GM10266 (cell line): ENCODE data around the gene CCDC134.

Source experiments
- DNase-seq: peaks from one replicate; pipeline ENCODE4 v3.0.0; 2012; ENCODE audit errors: extremely low spot score
- TF ChIP-seq, protein P1 (sequence below): IDR thresholded peaks from 2 replicates; pipeline ENCODE4 v1.5.1; 2012; ENCODE audit warnings: mild to moderate bottlenecking, low read depth; ENCODE audit not compliant: control insufficient read depth, insufficient read depth; ENCODE audit errors: missing control alignments

The CCDC134 gene

DNA sequence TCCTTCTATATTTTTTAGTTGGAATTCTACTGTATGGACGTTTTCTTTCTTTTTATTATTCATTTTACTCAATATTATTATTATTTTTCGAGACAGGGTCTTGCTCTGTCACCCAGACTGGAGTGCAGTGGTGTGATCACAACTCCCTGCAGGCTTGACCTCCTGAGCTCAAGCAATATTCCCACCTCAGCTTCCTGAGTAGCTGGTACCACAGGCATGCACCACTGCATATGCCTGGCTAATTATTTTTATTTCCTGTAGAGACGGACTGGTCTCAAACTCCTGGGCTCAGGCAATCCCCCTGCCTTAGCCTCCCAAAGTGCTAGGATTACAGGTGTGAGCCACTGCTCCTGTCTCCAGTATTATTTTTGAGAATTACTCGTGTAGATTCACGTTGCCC is 34.0 kb upstream of the CCDC134 start:
- DNase-seq: no peak
- TF ChIP-seq, protein P1, sequence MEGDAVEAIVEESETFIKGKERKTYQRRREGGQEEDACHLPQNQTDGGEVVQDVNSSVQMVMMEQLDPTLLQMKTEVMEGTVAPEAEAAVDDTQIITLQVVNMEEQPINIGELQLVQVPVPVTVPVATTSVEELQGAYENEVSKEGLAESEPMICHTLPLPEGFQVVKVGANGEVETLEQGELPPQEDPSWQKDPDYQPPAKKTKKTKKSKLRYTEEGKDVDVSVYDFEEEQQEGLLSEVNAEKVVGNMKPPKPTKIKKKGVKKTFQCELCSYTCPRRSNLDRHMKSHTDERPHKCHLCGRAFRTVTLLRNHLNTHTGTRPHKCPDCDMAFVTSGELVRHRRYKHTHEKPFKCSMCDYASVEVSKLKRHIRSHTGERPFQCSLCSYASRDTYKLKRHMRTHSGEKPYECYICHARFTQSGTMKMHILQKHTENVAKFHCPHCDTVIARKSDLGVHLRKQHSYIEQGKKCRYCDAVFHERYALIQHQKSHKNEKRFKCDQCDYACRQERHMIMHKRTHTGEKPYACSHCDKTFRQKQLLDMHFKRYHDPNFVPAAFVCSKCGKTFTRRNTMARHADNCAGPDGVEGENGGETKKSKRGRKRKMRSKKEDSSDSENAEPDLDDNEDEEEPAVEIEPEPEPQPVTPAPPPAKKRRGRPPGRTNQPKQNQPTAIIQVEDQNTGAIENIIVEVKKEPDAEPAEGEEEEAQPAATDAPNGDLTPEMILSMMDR: no peak

GRCh38 chr22:41768430-41768829 is 32.0 kb upstream of the CCDC134 start:
- TF ChIP-seq, protein P1: no peak
- DNase-seq: no peak

DNA sequence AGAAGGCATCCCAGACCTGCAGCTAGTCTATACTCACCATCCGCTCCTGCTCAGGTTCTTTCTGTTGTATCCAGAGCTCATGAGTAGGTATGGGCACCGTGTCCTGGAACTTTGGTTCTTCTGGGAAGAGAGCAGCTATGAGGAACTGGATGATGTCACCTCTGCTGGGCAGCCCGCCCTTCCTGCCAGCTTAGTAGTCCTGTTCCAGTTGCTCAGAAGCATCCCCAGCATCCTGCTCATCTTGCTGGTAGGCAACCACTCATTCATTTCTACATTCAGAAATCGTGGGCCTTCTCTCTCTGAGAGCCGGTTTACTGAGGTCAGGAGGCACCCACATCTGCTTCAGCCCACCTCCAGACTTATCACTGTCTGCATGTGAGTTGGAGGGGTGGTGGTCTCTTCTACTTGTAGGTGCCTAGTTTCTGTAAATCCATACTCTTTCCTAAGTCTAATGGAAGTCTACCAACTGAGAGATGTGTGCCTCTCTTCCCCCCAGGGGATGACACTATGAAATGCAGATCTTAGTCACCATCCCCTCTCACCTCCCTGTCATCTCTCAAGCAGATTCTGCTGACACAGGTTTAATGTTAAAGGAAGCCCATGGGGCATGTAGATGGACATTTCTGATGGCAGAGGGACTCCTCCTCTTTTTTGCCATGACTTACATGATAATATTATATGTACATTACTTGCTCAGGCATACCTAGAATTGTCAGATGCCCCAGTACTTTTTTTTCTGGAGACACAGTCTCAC is 29.6 kb upstream of the CCDC134 start:
- DNase-seq: no peak
- TF ChIP-seq, protein P1: no peak

DNA sequence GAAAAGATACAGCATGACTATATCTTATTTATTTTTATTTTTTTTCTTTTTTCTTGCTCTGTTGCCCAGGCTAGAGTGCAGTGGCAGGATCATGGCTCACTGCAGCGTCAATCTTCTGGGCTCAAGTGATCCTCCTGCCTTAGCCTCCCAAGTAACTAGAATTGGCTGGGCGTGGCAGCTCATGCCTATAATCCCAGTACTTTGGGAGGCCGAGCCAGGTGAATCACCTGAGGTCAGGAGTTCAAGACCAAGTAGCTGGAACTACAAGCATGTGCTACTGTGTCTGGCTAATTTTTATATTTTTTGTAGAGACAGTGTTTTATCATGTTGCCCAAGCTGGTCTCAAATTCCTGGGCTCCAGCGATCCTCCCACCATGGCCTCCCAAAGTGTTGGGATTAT is 28.3 kb upstream of the CCDC134 start:
- no peak for DNase-seq
- TF ChIP-seq, protein P1: no peak

GRCh38 chr22:41772645-41773044 is 27.8 kb upstream of the CCDC134 start:
- TF ChIP-seq, protein P1: no peak
- DNase-seq: no peak

- TF ChIP-seq, protein P1: no peak
- no peak for DNase-seq
These were observed 25.1 kb upstream of the CCDC134 start for GRCh38 chr22:41775338-41775737.

- no peak for DNase-seq
- TF ChIP-seq, protein P1: no peak
These were observed 24.5 kb upstream of the CCDC134 start for GRCh38 chr22:41775976-41776375.
